Activated CD8-positive, alpha-beta T cell treated with anti-CD3 and anti-CD28 coated beads for 36 hours (primary cell): Measurements from ENCODE around the gene PLK2. TPM values are rescaled to one million over a fixed set of nuclear protein-coding genes. Genes with fewer than 3 reads are reported as not detected.

Source experiments
- ATAC-seq: fragments of 200-7000 bp; cut with Tn5 transposase; one replicate; pipeline ENCODE4 v1.10.0; 2021; ENCODE audit warnings: mild to moderate bottlenecking, moderate library complexity
- CTCF ChIA-PET: fragments of 350-600 bp; sonication (Branson Sonifier 250); formaldehyde crosslinking; loops from one replicate; lab custom pipeline; 2021; ENCODE audit warnings: antibody characterized with exemption; lab: Charles Lee
- POLR2A ChIA-PET: fragments of 350-600 bp; sonication (Branson Sonifier 250); formaldehyde crosslinking; loops from one replicate; lab custom pipeline; 2021; ENCODE audit warnings: antibody characterized with exemption; lab: Charles Lee
- DNase-seq: peaks from one replicate; pipeline ENCODE4 v3.0.0-alpha.2; 2020
- H3K27ac Mint-ChIP-seq: one replicate; pipeline ENCODE4 v1.8.0; 2021; ENCODE audit warnings: mild to moderate bottlenecking, mixed read lengths
- H3K27me3 Mint-ChIP-seq: one replicate; pipeline ENCODE4 v1.8.0; 2021; ENCODE audit warnings: mixed read lengths
- H3K36me3 Mint-ChIP-seq: one replicate; pipeline ENCODE4 v1.8.0; 2021; ENCODE audit warnings: low read depth, mixed read lengths
- H3K4me1 Mint-ChIP-seq: one replicate; pipeline ENCODE4 v1.8.0; 2021; ENCODE audit warnings: low read depth, mixed read lengths
- H3K4me3 Mint-ChIP-seq: one replicate; pipeline ENCODE4 v1.8.0; 2021; ENCODE audit warnings: mild to moderate bottlenecking, moderate library complexity, mixed read lengths
- H3K9me3 Mint-ChIP-seq: one replicate; pipeline ENCODE4 v1.8.0; 2021; ENCODE audit warnings: mixed read lengths
- intact Hi-C: fragments of 100-400 bp; cut with micrococcal nuclease; formaldehyde crosslinking; loops from one replicate; pipeline ENCODE4 v1.10.0; 2022
- total RNA-seq, 2 experiments: library from RNA; stranded (reverse); gene quantifications; one replicate each; pipeline ENCODE4 v1.2.3, GENCODE V29; 2021
- TF ChIP-seq, protein P1 (sequence below): fragments of 200-600 bp; IDR thresholded peaks from one replicate; pipeline ENCODE4 v1.8.0; 2022; ENCODE audit warnings: antibody characterized with exemption, mild to moderate bottlenecking

Gene PLK2
- total RNA-seq, 2 experiments from 2014 or later: 3.1 to 4.0 TPM

- H3K27ac Mint-ChIP-seq: no peak overlapping the region
- ChIA-PET CTCF (no interaction called here), POLR2A (no interaction called here)
- no peaks in the 10 kb centered on the region for H3K9me3 Mint-ChIP-seq
- no peaks in the 10 kb centered on the region for H3K36me3 Mint-ChIP-seq
- TF ChIP-seq, protein P1, sequence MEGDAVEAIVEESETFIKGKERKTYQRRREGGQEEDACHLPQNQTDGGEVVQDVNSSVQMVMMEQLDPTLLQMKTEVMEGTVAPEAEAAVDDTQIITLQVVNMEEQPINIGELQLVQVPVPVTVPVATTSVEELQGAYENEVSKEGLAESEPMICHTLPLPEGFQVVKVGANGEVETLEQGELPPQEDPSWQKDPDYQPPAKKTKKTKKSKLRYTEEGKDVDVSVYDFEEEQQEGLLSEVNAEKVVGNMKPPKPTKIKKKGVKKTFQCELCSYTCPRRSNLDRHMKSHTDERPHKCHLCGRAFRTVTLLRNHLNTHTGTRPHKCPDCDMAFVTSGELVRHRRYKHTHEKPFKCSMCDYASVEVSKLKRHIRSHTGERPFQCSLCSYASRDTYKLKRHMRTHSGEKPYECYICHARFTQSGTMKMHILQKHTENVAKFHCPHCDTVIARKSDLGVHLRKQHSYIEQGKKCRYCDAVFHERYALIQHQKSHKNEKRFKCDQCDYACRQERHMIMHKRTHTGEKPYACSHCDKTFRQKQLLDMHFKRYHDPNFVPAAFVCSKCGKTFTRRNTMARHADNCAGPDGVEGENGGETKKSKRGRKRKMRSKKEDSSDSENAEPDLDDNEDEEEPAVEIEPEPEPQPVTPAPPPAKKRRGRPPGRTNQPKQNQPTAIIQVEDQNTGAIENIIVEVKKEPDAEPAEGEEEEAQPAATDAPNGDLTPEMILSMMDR: no peak
- H3K4me1 Mint-ChIP-seq: peaks cover 2% of the 10 kb centered on the region
- H3K27me3 Mint-ChIP-seq: peaks cover 1% of the 10 kb centered on the region
- no peak overlapping the region for H3K4me3 Mint-ChIP-seq
- DNase-seq (no peak), ATAC-seq (no peak)
- intact Hi-C loops: no loop called here
These were observed 28.1 kb downstream of the PLK2 start for GRCh38 chr5:58431832-58432231.

DNA sequence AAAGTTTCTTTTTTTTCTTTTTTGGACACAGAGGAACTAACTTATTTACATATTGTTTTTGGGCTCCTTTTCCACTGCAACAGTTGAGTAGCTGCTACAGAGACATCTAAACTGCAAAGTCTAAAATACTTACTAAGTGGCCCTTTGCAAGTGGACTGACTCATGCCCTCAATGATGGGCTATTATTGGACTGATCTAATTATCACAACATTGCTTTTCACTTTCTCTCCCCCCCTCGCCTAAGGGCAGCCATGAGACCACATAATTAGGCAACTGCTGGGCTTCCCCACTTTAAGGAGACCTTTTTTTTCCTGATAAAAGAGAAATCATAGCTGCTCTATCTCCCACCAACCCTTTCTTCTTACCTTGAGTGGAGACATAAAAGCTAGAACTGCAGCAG is 47.0 kb downstream of the PLK2 start:
- no peaks in the 10 kb centered on the region for H3K4me1 Mint-ChIP-seq
- intact Hi-C loops: no loop called here
- TF ChIP-seq, protein P1: no peak
- no peaks in the 10 kb centered on the region for H3K9me3 Mint-ChIP-seq
- peaks cover 8% of the 10 kb centered on the region for H3K27me3 Mint-ChIP-seq
- no peak overlapping the region for H3K27ac Mint-ChIP-seq
- POLR2A ChIA-PET: no interaction called here
- H3K4me3 Mint-ChIP-seq: no peak overlapping the region
- CTCF ChIA-PET: no interaction called here
- ATAC-seq (no peak), DNase-seq (no peak)
- H3K36me3 Mint-ChIP-seq: no peaks in the 10 kb centered on the region

GRCh38 chr5:58412081-58412480 is 47.8 kb downstream of the PLK2 start:
- no peak overlapping the region for H3K27ac Mint-ChIP-seq
- H3K9me3 Mint-ChIP-seq: no peaks in the 10 kb centered on the region
- no peaks in the 10 kb centered on the region for H3K4me1 Mint-ChIP-seq
- ATAC-seq: no peak
- DNase-seq: no peak
- ChIA-PET POLR2A (no interaction called here), CTCF (no interaction called here)
- no peaks in the 10 kb centered on the region for H3K36me3 Mint-ChIP-seq
- peaks cover 10% of the 10 kb centered on the region for H3K27me3 Mint-ChIP-seq
- H3K4me3 Mint-ChIP-seq: no peak overlapping the region
- intact Hi-C loops: no loop called here
- TF ChIP-seq, protein P1: no peak

- Mint-ChIP-seq H3K36me3 (no peaks in the 10 kb centered on the region), H3K27me3 (peaks cover 11% of the 10 kb centered on the region), H3K4me1 (no peaks in the 10 kb centered on the region), H3K9me3 (no peaks in the 10 kb centered on the region), H3K4me3 (no peak overlapping the region), H3K27ac (no peak overlapping the region)
- ChIA-PET CTCF (no interaction called here), POLR2A (no interaction called here)
- DNase-seq (no peak), ATAC-seq (no peak)
- intact Hi-C loops: no loop called here
- TF ChIP-seq, protein P1: no peak
These were observed 48.5 kb downstream of the PLK2 start for GRCh38 chr5:58411372-58411771.

- Mint-ChIP-seq H3K9me3 (no peaks in the 10 kb centered on the region), H3K4me1 (no peaks in the 10 kb centered on the region), H3K27ac (no peak overlapping the region), H3K36me3 (no peaks in the 10 kb centered on the region), H3K4me3 (no peak overlapping the region), H3K27me3 (peaks cover 11% of the 10 kb centered on the region)
- ChIA-PET POLR2A (no interaction called here), CTCF (no interaction called here)
- TF ChIP-seq, protein P1: no peak
- no peak for DNase-seq
- no peak for ATAC-seq
- intact Hi-C loops: no loop called here
These were observed 49.4 kb downstream of the PLK2 start for GRCh38 chr5:58410441-58410840.
